ENCODE results near the gene CCDC93.

DNA sequence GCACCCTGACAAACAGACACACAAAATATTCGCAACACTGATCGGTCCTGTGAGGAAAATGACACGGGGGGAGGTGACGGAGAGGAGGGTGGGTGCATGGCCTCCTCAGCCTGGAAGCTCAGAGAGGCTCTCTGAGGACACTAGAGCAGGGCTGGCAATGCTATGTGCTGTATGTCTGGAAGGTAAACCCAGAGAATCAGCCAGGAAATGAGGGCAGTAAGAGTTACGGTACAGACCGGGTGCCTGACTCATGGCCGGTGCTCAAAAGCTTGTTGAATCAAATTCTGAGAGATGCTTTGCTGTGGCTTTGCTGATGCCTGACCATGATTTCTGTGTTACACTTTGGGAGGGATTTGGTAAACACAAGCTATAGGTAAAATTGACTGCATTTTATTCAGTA lies 81.9 kb downstream of the CCDC93 start:
- TF ChIP-seq TAF1 (IDR thresholded peaks at IDR 0.05; ENCODE audit: borderline replicate concordance, low read depth, low read length) (no peak), POLR2A (IDR thresholded peaks at IDR 0.05; ENCODE audit: low read depth, low read length) (no peak), POLR2AphosphoS5 (IDR thresholded peaks at IDR 0.05; ENCODE audit: low read depth, low read length) (no peak)
